Cardiac septum (tissue), 1 donor: ENCODE data around the gene PPARD. TPM values are rescaled to one million over a fixed set of nuclear protein-coding genes. Genes with fewer than 3 reads are reported as not detected.
A peak's percentile ranks its signal among the peaks of the same experiment; 100 is the strongest.

Experiments
- DNase-seq: peaks from one replicate; pipeline ENCODE4 v3.0.0-alpha.2; 2020; ENCODE audit warnings: low spot score
- intact Hi-C: fragments of 100-400 bp; cut with DNase I; formaldehyde crosslinking; loops from one replicate; pipeline ENCODE4 v1.14.0; 2022
- total RNA-seq: library from RNA; stranded (reverse); fragmentation: NEBNext Ultra II Directional; extraction: Animal tissue kit (Norgen Biotek cat#: 25700); gene quantifications from one replicate; pipeline ENCODE4 v1.2.1, GENCODE V29; 2021
- donor health status: DM: no; HTN: no; CAD: no.

The PPARD gene
- total RNA-seq, 1 donor from 2014 or later, result 19.0 TPM

DNA sequence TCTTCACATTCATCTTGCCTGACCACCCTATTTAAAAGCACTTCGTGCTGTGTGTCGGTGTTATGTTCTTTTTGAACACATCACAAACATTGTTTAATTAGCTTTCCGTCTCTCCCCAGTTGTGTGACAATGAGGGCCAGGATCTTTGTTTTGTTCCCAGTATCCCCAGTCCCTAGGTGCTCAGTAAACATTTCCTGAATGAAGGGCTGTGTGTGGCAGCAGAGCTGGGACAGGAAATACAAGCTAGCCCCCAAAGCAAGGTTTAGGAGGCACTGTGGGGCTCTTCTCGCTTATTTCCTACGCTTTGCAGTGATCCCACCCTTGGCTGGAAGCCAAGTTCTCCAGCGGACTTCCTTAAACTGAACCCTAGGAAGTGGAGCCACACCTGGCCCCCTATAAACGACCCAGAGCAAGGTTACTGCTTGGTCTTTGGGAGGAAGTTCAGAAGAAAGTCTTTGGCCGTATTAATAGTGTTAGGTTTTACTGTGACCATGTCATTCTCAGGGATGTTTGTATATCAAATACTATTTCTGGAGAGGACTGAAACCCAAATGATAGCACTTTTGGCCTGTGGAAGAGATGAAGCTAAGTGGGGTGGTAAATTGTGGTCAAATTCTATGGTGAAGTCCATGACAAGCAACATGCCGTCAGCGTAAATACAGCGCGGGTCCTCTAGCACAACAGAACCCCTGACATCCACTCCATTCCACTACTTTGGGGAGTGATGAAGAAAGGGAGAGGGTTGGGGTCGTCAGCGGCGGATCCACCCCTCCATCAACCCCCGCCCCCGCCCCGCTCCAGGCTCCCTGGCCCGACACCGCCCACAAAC, 109.2 kb downstream of the PPARD start:
- intact Hi-C loops, result no loop called here

DNA sequence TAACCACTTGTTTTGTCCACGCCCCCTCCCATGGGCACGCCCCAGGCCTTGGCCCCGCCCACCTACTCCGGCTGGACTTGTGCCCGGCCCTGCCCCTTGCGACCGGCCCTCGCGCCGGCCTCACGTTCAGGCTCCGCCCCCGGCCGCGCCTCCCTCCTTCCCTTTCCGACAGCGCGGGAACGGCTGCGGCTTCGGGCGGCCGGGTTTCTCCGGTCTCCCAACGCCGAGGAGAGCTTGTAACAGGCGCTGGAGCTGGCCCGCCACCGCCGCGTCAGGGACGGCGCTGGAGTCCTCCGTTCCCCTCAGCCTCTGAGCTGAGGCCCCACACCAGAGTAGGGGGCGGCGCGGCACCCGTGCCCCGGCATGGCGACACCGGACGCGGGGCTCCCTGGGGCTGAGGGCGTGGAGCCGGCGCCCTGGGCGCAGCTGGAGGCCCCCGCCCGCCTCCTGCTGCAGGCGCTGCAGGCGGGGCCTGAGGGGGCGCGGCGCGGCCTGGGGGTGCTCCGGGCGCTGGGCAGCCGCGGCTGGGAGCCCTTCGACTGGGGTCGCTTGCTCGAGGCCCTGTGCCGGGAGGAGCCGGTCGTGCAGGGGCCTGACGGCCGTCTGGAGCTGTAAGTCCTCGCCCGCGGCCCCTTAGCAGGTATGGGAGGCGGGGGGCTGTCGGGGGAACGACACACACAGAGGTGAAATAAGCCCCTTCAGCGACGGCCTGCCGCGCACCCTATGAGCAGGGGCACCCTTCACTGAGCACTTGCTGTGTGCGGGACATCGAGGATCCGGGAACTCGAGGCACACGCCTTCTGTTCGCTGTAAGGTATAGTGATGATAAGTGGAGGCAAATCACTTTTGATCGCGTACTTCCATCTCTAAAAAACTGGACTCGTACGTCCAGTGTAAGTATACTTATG, 110.1 kb downstream of the PPARD start, which contains the start of gene FANCE:
TSS of gene FANCE (plus strand) at position 156 of the 908 bp plus-strand sequence. CDS start at position 364, 208 bp downstream.
- DNase-seq, result peak; percentile 99
- intact Hi-C loops, result no loop called here

More for the DNA sequence above, 109.2 kb downstream of the PPARD start:
- no peak for DNase-seq

DNA sequence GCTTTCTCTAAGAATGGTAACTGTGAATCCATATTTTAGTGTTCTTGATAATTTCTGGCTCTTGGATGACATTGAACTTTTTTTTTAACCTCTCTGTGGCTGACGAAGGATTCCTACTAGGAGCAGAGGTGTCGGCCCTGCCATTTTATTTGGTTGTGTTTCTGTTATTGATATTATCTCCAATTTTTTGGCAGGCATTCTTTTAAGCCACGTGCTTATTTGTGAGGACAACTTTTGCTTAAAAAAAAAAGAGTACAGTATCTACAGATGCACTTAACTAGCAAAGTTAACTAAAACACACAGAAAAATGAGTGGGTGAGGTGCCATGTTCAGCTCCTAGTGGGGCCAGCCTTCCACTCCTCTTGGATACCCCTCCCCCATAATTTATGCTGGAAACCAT, 110.9 kb downstream of the PPARD start:
- no peak for DNase-seq
- intact Hi-C loops, result no loop called here

DNA sequence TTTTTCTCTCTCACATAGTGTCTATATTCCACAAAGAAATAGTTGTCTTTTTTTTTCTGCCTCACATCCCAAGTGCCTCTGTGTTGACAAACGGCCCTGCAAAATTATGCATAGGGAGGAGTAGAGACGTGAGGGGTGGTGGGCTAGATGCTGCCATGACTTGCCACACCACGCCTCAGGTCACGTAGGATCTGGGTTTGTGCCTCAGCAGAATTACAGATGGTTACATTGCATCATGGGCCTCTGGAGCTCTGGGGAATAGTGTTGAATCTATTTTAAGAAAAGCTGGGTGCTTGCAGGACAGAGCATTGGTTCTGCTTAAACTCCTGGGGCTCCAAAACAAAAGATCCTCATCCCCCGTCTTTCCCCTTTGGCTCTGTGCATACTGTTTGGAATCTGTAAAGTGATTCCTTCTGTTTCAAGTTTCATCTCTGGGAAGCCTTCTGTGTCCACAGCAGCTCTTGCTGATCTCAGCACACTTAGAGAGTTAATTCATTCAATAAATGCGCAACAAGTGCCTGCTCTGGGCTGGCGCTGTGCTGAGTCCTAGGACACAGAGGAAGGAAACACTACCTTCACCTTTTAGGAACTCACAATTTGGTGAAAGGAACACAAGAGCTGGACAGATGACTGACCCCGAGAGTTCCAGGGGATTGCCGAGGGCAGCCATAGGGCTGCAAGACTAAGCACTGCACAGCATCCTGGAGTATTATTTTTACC, 112.2 kb downstream of the PPARD start:
- DNase-seq, result no peak
- intact Hi-C loops, result no loop called here

- DNase-seq, result no peak
- intact Hi-C loops, result no loop called here
These were observed 115.5 kb downstream of the PPARD start for GRCh38 chr6:35457907-35458306.

- DNase-seq, result no peak
These were observed 118.9 kb downstream of the PPARD start for GRCh38 chr6:35461270-35461669.

DNA sequence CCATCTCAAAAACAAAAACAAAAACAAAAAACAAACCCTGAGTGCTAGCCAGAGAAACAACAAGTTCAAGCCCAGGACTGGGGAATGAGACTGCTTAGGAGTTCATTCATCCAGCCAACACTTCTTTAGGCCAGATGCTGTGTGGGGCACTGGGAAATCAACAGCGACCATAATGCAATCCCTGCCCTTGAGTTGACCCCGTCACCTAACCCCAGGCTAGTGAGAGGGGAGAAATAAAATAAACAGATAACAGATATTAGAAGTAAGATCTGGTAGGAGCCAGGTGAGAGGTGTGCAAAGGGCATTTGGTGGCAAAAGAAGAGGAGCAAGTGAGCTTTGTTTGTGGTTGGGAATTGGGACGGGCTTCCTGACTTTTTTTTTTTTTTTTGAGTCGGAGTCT, 120.9 kb downstream of the PPARD start:
- DNase-seq, result no peak
- intact Hi-C loops, result no loop called here

More at GRCh38 chr6:35461270-35461669, 118.9 kb downstream of the PPARD start:
- intact Hi-C loops, result no loop called here

DNA sequence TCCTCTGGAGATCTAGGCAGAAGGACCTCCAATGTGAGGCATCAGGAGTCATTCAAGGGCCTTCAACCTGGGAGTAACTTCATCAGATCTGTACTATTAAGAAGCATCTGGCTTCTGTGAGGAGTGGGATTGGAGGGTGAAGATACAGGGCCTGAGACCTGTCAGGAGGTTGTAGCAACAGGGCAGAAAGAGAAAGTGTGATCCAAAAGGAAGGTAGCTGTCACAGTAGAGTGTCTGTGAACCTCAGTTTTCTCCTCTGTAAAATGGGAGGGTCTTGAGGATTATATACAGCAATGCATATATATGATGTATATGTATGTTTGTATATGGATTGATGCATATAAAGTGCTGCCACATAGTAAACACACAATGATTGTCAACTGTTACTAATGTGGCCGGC, 123.3 kb downstream of the PPARD start:
- intact Hi-C loops, result loop anchor here (5.0 kb wide), 1 partner anchor 123 kb away; the partner anchor contains the start of gene PPARD
- DNase-seq, result no peak

GRCh38 chr6:35468181-35468979, 126.0 kb downstream of the PPARD start, which contains the start of gene RPL10A:
RPL10A (plus strand) TSS chr6:35468401; CDS start chr6:35468435, 34 bp downstream.
- intact Hi-C loops, result loop anchor here (5.0 kb wide), 1 partner anchor 126 kb away; the partner anchor contains the start of gene PPARD
- DNase-seq, result peak; percentile 97

DNA sequence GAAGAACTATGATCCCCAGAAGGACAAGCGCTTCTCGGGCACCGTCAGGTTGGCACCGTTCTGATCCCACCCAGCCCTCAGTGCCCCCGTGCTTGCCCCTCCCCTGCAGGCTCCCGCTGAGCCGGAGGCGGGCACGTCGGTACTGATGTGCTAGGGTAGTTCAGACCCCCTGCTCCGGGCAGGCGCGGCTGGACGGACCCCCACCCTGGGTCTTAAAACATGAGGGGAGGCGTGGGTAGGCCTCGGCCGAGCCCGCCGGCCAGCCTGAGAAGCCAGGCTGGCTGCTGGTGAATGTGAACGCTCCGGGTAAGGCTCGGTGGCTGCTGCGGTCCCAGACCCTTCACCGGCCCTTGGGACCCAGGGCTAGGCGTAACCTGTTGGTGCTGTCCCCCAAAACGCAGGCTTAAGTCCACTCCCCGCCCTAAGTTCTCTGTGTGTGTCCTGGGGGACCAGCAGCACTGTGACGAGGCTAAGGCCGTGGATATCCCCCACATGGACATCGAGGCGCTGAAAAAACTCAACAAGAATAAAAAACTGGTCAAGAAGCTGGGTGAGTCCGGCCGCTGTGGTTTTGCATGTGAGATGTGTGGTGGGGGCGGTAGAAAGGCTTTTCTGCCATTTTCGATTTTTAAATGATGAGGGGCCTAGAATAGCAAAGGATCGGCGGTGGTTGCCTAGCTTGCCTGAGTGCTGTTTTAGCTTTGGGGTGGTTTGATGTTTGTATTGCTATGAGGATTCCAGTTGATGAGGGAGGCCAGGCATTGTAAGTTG, 126.8 kb downstream of the PPARD start:
- DNase-seq, result no peak
- intact Hi-C loops, result loop anchor here (5.0 kb wide), 1 partner anchor 127 kb away; the partner anchor contains the start of gene PPARD

DNA sequence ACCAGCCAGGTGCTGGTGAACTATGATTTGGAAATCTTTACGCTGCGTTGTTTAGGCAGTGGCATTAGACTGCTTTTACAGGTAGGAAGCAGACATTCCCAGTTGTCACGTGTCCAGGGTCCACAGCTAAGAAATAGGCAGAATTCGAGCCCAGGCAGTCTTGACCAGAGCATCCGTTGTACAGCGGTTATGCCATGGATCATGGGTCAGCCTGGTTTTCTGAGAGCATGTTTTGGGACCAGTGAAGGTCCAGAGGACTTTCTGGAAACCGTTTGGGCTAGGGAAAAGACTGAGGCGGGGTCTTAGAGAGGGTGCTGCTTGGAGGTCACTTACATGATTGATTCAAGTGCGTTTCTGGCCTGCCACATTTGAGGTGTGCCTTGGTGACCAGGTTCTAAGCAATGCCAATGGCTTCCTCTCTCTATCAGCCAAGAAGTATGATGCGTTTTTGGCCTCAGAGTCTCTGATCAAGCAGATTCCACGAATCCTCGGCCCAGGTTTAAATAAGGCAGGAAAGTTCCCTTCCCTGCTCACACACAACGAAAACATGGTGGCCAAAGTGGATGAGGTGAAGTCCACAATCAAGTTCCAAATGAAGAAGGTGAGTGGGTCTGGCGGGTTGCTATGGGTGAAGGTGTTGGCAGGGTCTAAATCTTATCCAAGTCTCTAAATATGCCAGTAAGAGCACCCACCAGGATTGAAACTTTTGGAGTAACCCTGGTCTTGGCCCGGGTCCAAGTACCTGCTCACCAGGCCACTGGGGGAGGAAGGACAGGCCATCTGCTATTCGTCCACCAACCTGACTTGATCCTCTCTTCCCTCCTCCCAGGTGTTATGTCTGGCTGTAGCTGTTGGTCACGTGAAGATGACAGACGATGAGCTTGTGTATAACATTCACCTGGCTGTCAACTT, 127.6 kb downstream of the PPARD start:
- DNase-seq, result no peak
- intact Hi-C loops, result loop anchor here (5.0 kb wide), 1 partner anchor 128 kb away; the partner anchor contains the start of gene PPARD

DNA sequence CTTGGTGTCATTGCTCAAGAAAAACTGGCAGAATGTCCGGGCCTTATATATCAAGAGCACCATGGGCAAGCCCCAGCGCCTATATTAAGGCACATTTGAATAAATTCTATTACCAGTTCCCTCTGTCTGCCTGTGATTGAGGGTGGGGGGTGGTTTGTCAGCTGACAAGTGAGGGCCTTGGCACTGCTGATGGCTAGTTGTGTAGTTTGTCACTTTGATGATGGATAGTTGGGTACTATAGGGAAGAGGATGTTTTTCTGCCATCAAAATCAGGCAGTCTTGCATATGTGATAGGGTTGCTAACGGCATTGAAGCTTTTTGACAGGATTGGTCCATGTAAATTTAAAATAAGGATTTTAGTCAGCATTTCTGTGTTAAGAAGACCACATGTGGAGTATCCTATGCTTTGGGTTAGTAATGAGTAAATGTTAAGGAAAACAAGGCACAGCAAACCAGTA, 128.3 kb downstream of the PPARD start:
- no peak for DNase-seq
- intact Hi-C loops, result no loop called here

- DNase-seq, result no peak
- intact Hi-C loops, result no loop called here
These were observed 129.5 kb downstream of the PPARD start for GRCh38 chr6:35471836-35472345.

DNA sequence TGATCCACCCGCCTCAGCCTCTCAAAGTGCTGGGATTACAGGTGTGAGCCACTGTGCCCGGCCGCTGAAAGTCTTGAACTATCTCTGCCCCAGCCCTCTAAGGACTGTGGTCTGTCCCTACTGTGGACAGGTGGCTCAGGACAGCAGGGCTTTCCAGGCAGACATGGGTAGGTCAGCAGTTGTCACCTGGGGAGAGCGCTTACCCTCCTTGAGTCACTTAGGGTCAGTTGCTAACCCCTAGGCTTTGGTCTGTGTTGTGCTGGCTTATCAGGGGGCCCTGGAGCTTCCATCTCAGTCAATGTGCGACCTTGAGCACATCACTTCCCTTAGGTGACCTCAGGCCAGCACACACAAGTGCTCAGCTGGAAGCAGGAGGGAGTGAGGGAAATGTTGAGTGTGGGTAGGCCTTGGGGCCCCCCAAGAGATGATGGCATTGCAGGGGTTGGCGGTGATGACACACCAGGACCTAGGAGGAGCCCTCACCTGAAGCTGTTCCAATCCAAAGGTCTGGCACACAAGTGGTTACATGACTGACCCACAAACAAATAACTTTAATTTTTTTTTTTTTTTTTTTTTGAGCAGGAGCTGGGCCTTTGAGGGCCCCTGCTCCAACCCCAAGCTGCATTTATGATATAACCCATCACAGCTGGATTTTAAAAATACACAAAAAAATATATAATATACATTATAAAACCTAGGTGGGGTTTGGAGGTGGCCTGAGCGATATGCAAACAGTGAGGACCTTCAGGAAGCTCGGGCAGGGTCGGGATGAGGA, 130.9 kb downstream of the PPARD start:
- no peak for DNase-seq
- intact Hi-C loops, result no loop called here

GRCh38 chr6:35473850-35474130, 131.4 kb downstream of the PPARD start:
- DNase-seq, result no peak
- intact Hi-C loops, result no loop called here
